ENCODE data around the gene OR4F6. TPM values are rescaled to one million over a fixed set of nuclear protein-coding genes. Genes with fewer than 3 reads are reported as not detected.
"Not testable (repeated sequence)": the region's sequence is repeated elsewhere in the genome, so short reads cannot be mapped to it uniquely, and the experiment has no call there.

The OR4F6 gene
- total RNA-seq, 2 experiments from 2014 or later, result not detected

- DNase-seq; H3K27ac Mint-ChIP-seq; H3K9me3 Mint-ChIP-seq (ENCODE audit: low read depth); ATAC-seq; H3K4me1 Mint-ChIP-seq; CTCF ChIA-PET; H3K36me3 Mint-ChIP-seq; H3K4me3 Mint-ChIP-seq: not testable (repeated sequence)
- peaks cover 19% of the 10 kb centered on the region for H3K27me3 Mint-ChIP-seq
Observed at GRCh38 chr15:101788001-101788400, 15.3 kb upstream of the OR4F6 start.

GRCh38 chr15:101788503-101789269 is 14.6 kb upstream of the OR4F6 start:
- H3K9me3 Mint-ChIP-seq (ENCODE audit: low read depth); H3K36me3 Mint-ChIP-seq; H3K27ac Mint-ChIP-seq; H3K4me3 Mint-ChIP-seq; ATAC-seq; H3K4me1 Mint-ChIP-seq; CTCF ChIA-PET; DNase-seq: not testable (repeated sequence)
- H3K27me3 Mint-ChIP-seq, result peaks cover 17% of the 10 kb centered on the region

GRCh38 chr15:101790748-101791147 is 12.6 kb upstream of the OR4F6 start:
- H3K27me3 Mint-ChIP-seq, result peaks cover 11% of the 10 kb centered on the region

GRCh38 chr15:101793981-101794380 is 9.3 kb upstream of the OR4F6 start:
- H3K27me3 Mint-ChIP-seq; H3K9me3 Mint-ChIP-seq (ENCODE audit: low read depth); ATAC-seq; H3K36me3 Mint-ChIP-seq; H3K4me1 Mint-ChIP-seq; H3K27ac Mint-ChIP-seq; H3K4me3 Mint-ChIP-seq; DNase-seq; CTCF ChIA-PET: not testable (repeated sequence)

More at GRCh38 chr15:101790748-101791147, 12.6 kb upstream of the OR4F6 start:
- CTCF ChIA-PET; DNase-seq; H3K27ac Mint-ChIP-seq; H3K4me1 Mint-ChIP-seq; ATAC-seq; H3K4me3 Mint-ChIP-seq; H3K9me3 Mint-ChIP-seq (ENCODE audit: low read depth); H3K36me3 Mint-ChIP-seq: not testable (repeated sequence)

GRCh38 chr15:101795455-101795854 is 7.9 kb upstream of the OR4F6 start:
- Mint-ChIP-seq H3K4me1 (no peaks in the 10 kb centered on the region), H3K27me3 (peaks cover 5% of the 10 kb centered on the region), H3K27ac (no peak overlapping the region), H3K9me3 (ENCODE audit: low read depth) (no peaks in the 10 kb centered on the region), H3K36me3 (no peaks in the 10 kb centered on the region), H3K4me3 (no peak overlapping the region)
- DNase-seq (no peak), ATAC-seq (no peak)
- CTCF ChIA-PET, result no interaction called here

GRCh38 chr15:101799665-101800064 is 3.6 kb upstream of the OR4F6 start:
- Mint-ChIP-seq H3K27me3 (peaks cover 5% of the 10 kb centered on the region), H3K4me1 (no peaks in the 10 kb centered on the region), H3K27ac (no peak overlapping the region), H3K9me3 (ENCODE audit: low read depth) (no peaks in the 10 kb centered on the region), H3K4me3 (no peak overlapping the region), H3K36me3 (no peaks in the 10 kb centered on the region)
- ATAC-seq (no peak), DNase-seq (no peak)
- CTCF ChIA-PET, result no interaction called here

GRCh38 chr15:101801048-101801447 is 2.3 kb upstream of the OR4F6 start:
- no peak overlapping the region for H3K4me3 Mint-ChIP-seq
- no peaks in the 10 kb centered on the region for H3K9me3 Mint-ChIP-seq (ENCODE audit: low read depth)
- DNase-seq (no peak), ATAC-seq (no peak)
- H3K4me1 Mint-ChIP-seq, result no peaks in the 10 kb centered on the region
- peaks cover 8% of the 10 kb centered on the region for H3K27me3 Mint-ChIP-seq
- H3K27ac Mint-ChIP-seq, result no peak overlapping the region
- no peaks in the 10 kb centered on the region for H3K36me3 Mint-ChIP-seq
- CTCF ChIA-PET, result no interaction called here

- Mint-ChIP-seq H3K4me1 (no peaks in the 10 kb centered on the region), H3K4me3 (no peak overlapping the region), H3K9me3 (ENCODE audit: low read depth) (no peaks in the 10 kb centered on the region), H3K27ac (no peak overlapping the region), H3K36me3 (no peaks in the 10 kb centered on the region), H3K27me3 (peaks cover 16% of the 10 kb centered on the region)
- DNase-seq (no peak), ATAC-seq (no peak)
- CTCF ChIA-PET, result no interaction called here
Observed at GRCh38 chr15:101803676-101804075, 367 bp downstream of the OR4F6 start.

GRCh38 chr15:101804375-101804774 is 1.1 kb downstream of the OR4F6 start:
- DNase-seq (no peak), ATAC-seq (no peak)
- CTCF ChIA-PET, result no interaction called here
- no peak overlapping the region for H3K27ac Mint-ChIP-seq
- no peak overlapping the region for H3K4me3 Mint-ChIP-seq
- peaks cover 16% of the 10 kb centered on the region for H3K27me3 Mint-ChIP-seq
- H3K9me3 Mint-ChIP-seq (ENCODE audit: low read depth), result no peaks in the 10 kb centered on the region
- H3K36me3 Mint-ChIP-seq, result no peaks in the 10 kb centered on the region
- no peaks in the 10 kb centered on the region for H3K4me1 Mint-ChIP-seq

GRCh38 chr15:101804941-101805340 is 1.6 kb downstream of the OR4F6 start:
- no peak for DNase-seq
- ATAC-seq, result no peak
- no peaks in the 10 kb centered on the region for H3K4me1 Mint-ChIP-seq
- no peaks in the 10 kb centered on the region for H3K9me3 Mint-ChIP-seq (ENCODE audit: low read depth)
- H3K4me3 Mint-ChIP-seq, result no peak overlapping the region
- no peaks in the 10 kb centered on the region for H3K36me3 Mint-ChIP-seq
- CTCF ChIA-PET, result no interaction called here
- peaks cover 16% of the 10 kb centered on the region for H3K27me3 Mint-ChIP-seq
- no peak overlapping the region for H3K27ac Mint-ChIP-seq

GRCh38 chr15:101805605-101806345 is 2.5 kb downstream of the OR4F6 start:
- DNase-seq (no peak), ATAC-seq (no peak)
- H3K27me3 Mint-ChIP-seq, result peaks cover 16% of the 10 kb centered on the region
- no peaks in the 10 kb centered on the region for H3K36me3 Mint-ChIP-seq
- H3K27ac Mint-ChIP-seq, result no peak overlapping the region
- no peaks in the 10 kb centered on the region for H3K4me1 Mint-ChIP-seq
- H3K9me3 Mint-ChIP-seq (ENCODE audit: low read depth), result no peaks in the 10 kb centered on the region
- CTCF ChIA-PET, result no interaction called here
- H3K4me3 Mint-ChIP-seq, result no peak overlapping the region

GRCh38 chr15:101807345-101807945 is 4.1 kb downstream of the OR4F6 start:
- no peak overlapping the region for H3K4me3 Mint-ChIP-seq
- no peak for DNase-seq
- no peaks in the 10 kb centered on the region for H3K9me3 Mint-ChIP-seq (ENCODE audit: low read depth)
- no peaks in the 10 kb centered on the region for H3K4me1 Mint-ChIP-seq
- H3K27me3 Mint-ChIP-seq, result peaks cover 25% of the 10 kb centered on the region
- ATAC-seq, result no peak
- H3K27ac Mint-ChIP-seq, result no peak overlapping the region
- CTCF ChIA-PET, result no interaction called here
- no peaks in the 10 kb centered on the region for H3K36me3 Mint-ChIP-seq

GRCh38 chr15:101808201-101808600 is 4.9 kb downstream of the OR4F6 start:
- no peak overlapping the region for H3K4me3 Mint-ChIP-seq
- ATAC-seq (no peak), DNase-seq (no peak)
- no peaks in the 10 kb centered on the region for H3K4me1 Mint-ChIP-seq
- no peaks in the 10 kb centered on the region for H3K36me3 Mint-ChIP-seq
- peaks cover 31% of the 10 kb centered on the region for H3K27me3 Mint-ChIP-seq
- H3K27ac Mint-ChIP-seq, result no peak overlapping the region
- CTCF ChIA-PET, result no interaction called here
- H3K9me3 Mint-ChIP-seq (ENCODE audit: low read depth), result no peaks in the 10 kb centered on the region

- no peak overlapping the region for H3K4me3 Mint-ChIP-seq
- DNase-seq (no peak), ATAC-seq (no peak)
- CTCF ChIA-PET, result no interaction called here
- no peaks in the 10 kb centered on the region for H3K9me3 Mint-ChIP-seq (ENCODE audit: low read depth)
- H3K27me3 Mint-ChIP-seq, result peaks cover 33% of the 10 kb centered on the region
- H3K27ac Mint-ChIP-seq, result no peak overlapping the region
- H3K4me1 Mint-ChIP-seq, result no peaks in the 10 kb centered on the region
- no peaks in the 10 kb centered on the region for H3K36me3 Mint-ChIP-seq
Observed at GRCh38 chr15:101810456-101810855, 7.1 kb downstream of the OR4F6 start.
